ENCODE measurements around the gene RAD51D. TPM values are rescaled to one million over a fixed set of nuclear protein-coding genes. Genes with fewer than 3 reads are reported as not detected.
A peak's percentile ranks its signal among the peaks of the same experiment; 100 is the strongest.

Gene RAD51D
- total RNA-seq, 4 donors from 2014 or later = 8.9 to 12.8 (median 10.7) TPM

GRCh38 chr17:35084987-35085386 lies 34.7 kb downstream of the RAD51D start:
- peaks cover 12 to 70% (median 45%) of the 10 kb centered on the region in 4 donors for H3K4me1 ChIP-seq
- H3K4me3 ChIP-seq = no peak overlapping the region
- no peak for DNase-seq (ENCODE audit: extremely low spot score)
- TF ChIP-seq EP300 (IDR thresholded peaks at IDR 0.05) (no peak), POLR2A (IDR thresholded peaks at IDR 0.05; ENCODE audit: low read depth) (no peak), CTCF (IDR thresholded peaks at IDR 0.05) (no peak), POLR2AphosphoS5 (IDR thresholded peaks at IDR 0.05) (no peak)
- H3K9me3 ChIP-seq = no peaks in the 10 kb centered on the region
- intact Hi-C loops (cut with DNase I) = loop anchor here (5.0 kb wide), 1 partner anchor 88 kb away; no protein-coding TSS in a partner anchor
- WGBS = 76% methylated on average over 2 of the region's 2 CpGs
- no peaks in the 10 kb centered on the region for H3K27me3 ChIP-seq
- no peaks in the 10 kb centered on the region for H3K36me3 ChIP-seq
- no peak overlapping the region for H3K27ac ChIP-seq (replicated peaks in 1 of 4)

- no peak for TF ChIP-seq POLR2AphosphoS5 (IDR thresholded peaks at IDR 0.05)
- TF ChIP-seq POLR2A (IDR thresholded peaks at IDR 0.05; ENCODE audit: low read depth) = no peak
- no peak for TF ChIP-seq EP300 (IDR thresholded peaks at IDR 0.05)
- no peak for TF ChIP-seq CTCF (IDR thresholded peaks at IDR 0.05)
- no peaks in the 10 kb centered on the region for H3K27me3 ChIP-seq
- intact Hi-C loops (cut with DNase I) = no loop called here
- DNase-seq (ENCODE audit: extremely low spot score) = no peak
- H3K4me3 ChIP-seq = no peak overlapping the region
- 84% methylated on average over 2 of the region's 2 CpGs for WGBS
- H3K9me3 ChIP-seq = no peaks in the 10 kb centered on the region
- H3K36me3 ChIP-seq = no peaks in the 10 kb centered on the region
- no peak overlapping the region for H3K27ac ChIP-seq (replicated peaks in 1 of 4)
- peaks cover 4 to 59% (median 36%) of the 10 kb centered on the region in 4 donors for H3K4me1 ChIP-seq
Measured at GRCh38 chr17:35083071-35083470, 36.6 kb downstream of the RAD51D start.

GRCh38 chr17:35082073-35082657 lies 37.5 kb downstream of the RAD51D start:
- DNase-seq (ENCODE audit: extremely low spot score) = no peak
- Histone ChIP-seq H3K27ac (replicated peaks in 1 of 4) (peak overlapping the region in 1 of 4 donors; percentile 17), H3K9me3 (no peaks in the 10 kb centered on the region), H3K27me3 (no peaks in the 10 kb centered on the region), H3K36me3 (no peaks in the 10 kb centered on the region), H3K4me3 (no peak overlapping the region), H3K4me1 (peaks cover 0 to 50% (median 27%) of the 10 kb centered on the region in 4 donors)
- intact Hi-C loops (cut with DNase I) = no loop called here
- TF ChIP-seq EP300 (IDR thresholded peaks at IDR 0.05) = no peak
- no peak for TF ChIP-seq POLR2A (IDR thresholded peaks at IDR 0.05; ENCODE audit: low read depth)
- TF ChIP-seq CTCF (IDR thresholded peaks at IDR 0.05) = no peak
- TF ChIP-seq POLR2AphosphoS5 (IDR thresholded peaks at IDR 0.05) = no peak
- WGBS = 50% methylated on average over 3 of the region's 3 CpGs

GRCh38 chr17:35081638-35082037 lies 38.0 kb downstream of the RAD51D start:
- H3K27me3 ChIP-seq = no peaks in the 10 kb centered on the region
- peaks cover 0 to 45% (median 22%) of the 10 kb centered on the region in 4 donors for H3K4me1 ChIP-seq
- no peaks in the 10 kb centered on the region for H3K9me3 ChIP-seq
- TF ChIP-seq CTCF (IDR thresholded peaks at IDR 0.05) = no peak
- no peak for TF ChIP-seq POLR2A (IDR thresholded peaks at IDR 0.05; ENCODE audit: low read depth)
- no peak for TF ChIP-seq EP300 (IDR thresholded peaks at IDR 0.05)
- TF ChIP-seq POLR2AphosphoS5 (IDR thresholded peaks at IDR 0.05) = no peak
- H3K4me3 ChIP-seq = no peak overlapping the region
- peak overlapping the region in 1 of 4 donors; percentile 17 for H3K27ac ChIP-seq (replicated peaks in 1 of 4)
- WGBS = 97% methylated on average over 1 of the region's 1 CpG
- H3K36me3 ChIP-seq = no peaks in the 10 kb centered on the region
- no peak for DNase-seq (ENCODE audit: extremely low spot score)
- intact Hi-C loops (cut with DNase I) = no loop called here

GRCh38 chr17:35080536-35080935 lies 39.1 kb downstream of the RAD51D start:
- intact Hi-C loops (cut with DNase I) = no loop called here
- H3K27me3 ChIP-seq = no peaks in the 10 kb centered on the region

More at GRCh38 chr17:35080536-35080935, 39.1 kb downstream of the RAD51D start:
- Histone ChIP-seq H3K9me3 (no peaks in the 10 kb centered on the region), H3K27ac (replicated peaks in 1 of 4) (no peak overlapping the region), H3K4me1 (peaks cover 0 to 52% (median 19%) of the 10 kb centered on the region in 4 donors), H3K4me3 (no peak overlapping the region), H3K36me3 (no peaks in the 10 kb centered on the region)
- DNase-seq (ENCODE audit: extremely low spot score) = no peak
- 46% methylated on average over 1 of the region's 1 CpG for WGBS
- TF ChIP-seq CTCF (IDR thresholded peaks at IDR 0.05) = no peak
- TF ChIP-seq POLR2AphosphoS5 (IDR thresholded peaks at IDR 0.05) = no peak
- TF ChIP-seq POLR2A (IDR thresholded peaks at IDR 0.05; ENCODE audit: low read depth) = no peak
- TF ChIP-seq EP300 (IDR thresholded peaks at IDR 0.05) = no peak
